Endothelial cell of umbilical vein (primary cell): ENCODE measurements around the gene BCL7C. TPM values are rescaled to one million over a fixed set of nuclear protein-coding genes. Genes with fewer than 3 reads are reported as not detected.

Experiments used
- BruUV-seq: library from RNA; stranded (reverse); fragments of 400-500 nt; replicated peaks from 2 replicates; lab custom pipeline; 2021; lab: Mats Ljungman, UMichigan
- CTCF ChIA-PET: fragments of 300-600, 350-600 bp; sonication (Branson Sonifier 250); formaldehyde crosslinking; loops from one replicate; lab custom pipeline; 2021; ENCODE audit warnings: antibody characterized with exemption, inconsistent platforms; lab: Charles Lee
- POLR2A ChIA-PET: fragments of 300-600, 350-600 bp; sonication (Branson Sonifier 250); formaldehyde crosslinking; loops from one replicate; lab custom pipeline; 2021; ENCODE audit warnings: antibody characterized with exemption, inconsistent platforms; lab: Charles Lee
- DNase-seq: peaks from one replicate; pipeline ENCODE4 v3.0.0-alpha.2; 2011; ENCODE audit warnings: low read depth, low spot score
- FAIRE-seq: peaks from 2 replicates; lab custom pipeline; 2011; peaks lifted over from hg19 to GRCh38; lab: Jason Lieb, UNC
- H2AFZ ChIP-seq: 2 replicates; pipeline ENCODE4 v1.6.0; 2012; ENCODE audit warnings: low read depth, low read length, control low read depth, inconsistent platforms
- H3K27ac ChIP-seq: 2 replicates; pipeline ENCODE4 v1.5.1; 2011; ENCODE audit warnings: low read depth, mild to moderate bottlenecking, control low read depth, low read length, moderate library complexity; ENCODE audit not compliant: insufficient read depth
- H3K27me3 ChIP-seq, 2 experiments: 2 replicates each; pipeline versions ENCODE4 v1.6.0 to v1.6.1; 2011; ENCODE audit warnings: low read length in 2 of 2, mixed read lengths in 1 of 2; ENCODE audit not compliant: control insufficient read depth in 2 of 2, insufficient read depth in 2 of 2
- H3K36me3 ChIP-seq, 2 experiments: 2 replicates in 1 of 2; 3 replicates in 1 of 2; pipeline ENCODE4 v1.5.1; 2011; ENCODE audit warnings: low read length in 2 of 2, mild to moderate bottlenecking in 1 of 2, moderate library complexity in 1 of 2; ENCODE audit not compliant: control insufficient read depth in 2 of 2, insufficient read depth in 2 of 2; ENCODE audit errors: extremely low read depth in 1 of 2
- H3K4me1 ChIP-seq: 3 replicates; pipeline ENCODE4 v1.5.1; 2011; ENCODE audit warnings: mild to moderate bottlenecking, low read length; ENCODE audit not compliant: control insufficient read depth, insufficient read depth; ENCODE audit errors: extremely low read depth
- H3K4me2 ChIP-seq: 2 replicates; pipeline ENCODE4 v1.6.1; 2011; ENCODE audit warnings: low read length, control low read depth, mixed read lengths; ENCODE audit not compliant: insufficient read depth
- H3K4me3 ChIP-seq, 3 experiments: fragments of 200-600 bp in 1 of 3; sonication (generic), shearing (Covaris generic) in 1 of 3; replicated peaks in 1 of 3; 2 replicates each; pipeline ENCODE4 v1.5.1; 2011 to 2016; ENCODE audit warnings: control low read depth in 3 of 3, low read length in 3 of 3, mild to moderate bottlenecking in 2 of 3, inconsistent platforms in 1 of 3, low read depth in 1 of 3, moderate library complexity in 1 of 3; ENCODE audit not compliant: insufficient read depth in 1 of 3
- H3K79me2 ChIP-seq: 2 replicates; pipeline ENCODE4 v1.6.0; 2012; ENCODE audit warnings: low read length, inconsistent platforms; ENCODE audit not compliant: control insufficient read depth, insufficient read depth
- H3K9ac ChIP-seq: replicated peaks from 2 replicates; pipeline ENCODE3; 2011; ENCODE audit warnings: low read length, control low read depth; ENCODE audit not compliant: insufficient read depth; ENCODE audit errors: extremely low read depth
- H3K9me1 ChIP-seq: replicated peaks from 3 replicates; pipeline ENCODE4 v1.6.0; 2011; ENCODE audit warnings: mild to moderate bottlenecking, low read length; ENCODE audit not compliant: control insufficient read depth, insufficient read depth; ENCODE audit errors: extremely low read depth
- H3K9me3 ChIP-seq: replicated peaks from 2 replicates; pipeline ENCODE4 v1.5.1; 2012; ENCODE audit warnings: low read length, inconsistent platforms; ENCODE audit not compliant: control insufficient read depth, insufficient read depth
- H4K20me1 ChIP-seq: replicated peaks from 2 replicates; pipeline ENCODE3; 2011; ENCODE audit warnings: mild to moderate bottlenecking, low read length; ENCODE audit not compliant: control insufficient read depth, insufficient read depth; ENCODE audit errors: extremely low read depth
- EZH2 ChIP-seq: IDR thresholded peaks from 2 replicates; pipeline ENCODE4 v1.6.1; 2012; ENCODE audit warnings: borderline replicate concordance, low read depth, mild to moderate bottlenecking, moderate library complexity, low read length, inconsistent platforms; ENCODE audit not compliant: severe bottlenecking
- FOS ChIP-seq: IDR thresholded peaks from 2 replicates; pipeline ENCODE4 v1.6.1; 2011; ENCODE audit warnings: mild to moderate bottlenecking, low read length, moderate library complexity, borderline replicate concordance; ENCODE audit not compliant: insufficient read depth
- GATA2 ChIP-seq: IDR thresholded peaks from 2 replicates; pipeline ENCODE4 v1.7.0; 2011; ENCODE audit warnings: low read depth, mild to moderate bottlenecking, moderate library complexity, mixed read lengths, low read length; ENCODE audit not compliant: insufficient read length, insufficient read depth
- JUN ChIP-seq: IDR thresholded peaks from 2 replicates; pipeline ENCODE4 v1.6.1; 2011; ENCODE audit warnings: borderline replicate concordance, low read depth; ENCODE audit not compliant: insufficient read length, insufficient read depth
- MYC ChIP-seq: IDR thresholded peaks from one replicate; pipeline ENCODE4 v1.6.1; 2011; ENCODE audit warnings: mild to moderate bottlenecking, low read depth, low read length
- POLR2A ChIP-seq: IDR thresholded peaks from 2 replicates; pipeline ENCODE4 v1.6.1; 2012; ENCODE audit warnings: low read depth, mild to moderate bottlenecking, control low read depth, low read length
- POLR2AphosphoS5 ChIP-seq: IDR thresholded peaks from 2 replicates; pipeline ENCODE4 v1.6.1; 2012; ENCODE audit warnings: low read depth, mild to moderate bottlenecking, control low read depth, low read length, moderate library complexity; ENCODE audit not compliant: insufficient read depth
- dilution Hi-C: fragments of 300-500 bp; cut with MboI; formaldehyde crosslinking; loops from one replicate; pipeline ENCODE4 v1.15.0; 2019; ENCODE audit warnings: low sequenced_read_pairs; ENCODE audit not compliant: extremely low pct_ligation_motif_present
- intact Hi-C: fragments of 100-400 bp; cut with micrococcal nuclease; formaldehyde crosslinking; loops from one replicate; pipeline ENCODE4 v1.10.0; 2022
- polyA plus RNA-seq, 4 experiments: library from polyadenylated mRNA; depleted of rRNA in 3 of 4; stranded (reverse) in 3 of 4; unstranded in 1 of 4; fragments of >200 nt; gene quantifications; 2 replicates each; pipeline versions ENCODE4 v1.2.1 to v1.2.3, GENCODE V29; 2011 to 2012; ENCODE audit warnings: missing spikeins in 1 of 4
- total RNA-seq: library from RNA; stranded (reverse); gene quantifications from 2 replicates; pipeline ENCODE4 v1.2.3, GENCODE V29; 2021
- TF ChIP-seq, protein P1 (sequence below), 2 donors: IDR thresholded peaks; 1 replicate in 1 of 2; 2 replicates in 1 of 2; pipeline ENCODE4 v1.5.1; 2011; ENCODE audit warnings: low read length in 2 of 2, mild to moderate bottlenecking in 2 of 2, moderate library complexity in 2 of 2, control low read depth in 1 of 2, inconsistent platforms in 1 of 2, low read depth in 1 of 2; ENCODE audit not compliant: insufficient read depth in 1 of 2; ENCODE audit errors: extremely low read depth in 1 of 2
- TF ChIP-seq, protein P2 (sequence below): IDR thresholded peaks from 2 replicates; pipeline ENCODE4 v1.6.1; 2011; ENCODE audit not compliant: insufficient read depth, insufficient read length

The BCL7C gene
- total and polyA plus RNA-seq, 2 donors (not counting 3 experiments of a cell fraction or from before 2014, with no cell fraction given), result 30.2 to 38.3 TPM

- H3K36me3 ChIP-seq, result no peaks in the 10 kb centered on the region
- no peak for TF ChIP-seq MYC
- TF ChIP-seq GATA2, result no peak
- no peak for TF ChIP-seq FOS
- TF ChIP-seq POLR2A, result no peak
- no peak for TF ChIP-seq EZH2
- FAIRE-seq (no peak), DNase-seq (no peak)
- peaks cover 0 to 2% of the 10 kb centered on the region in 2 experiments for H3K27me3 ChIP-seq
- CTCF ChIA-PET, result interaction anchor here (1.0 to 1.4 kb wide), 4 partner anchors 14 to 63 kb away, joined by 3 to 7 read pairs (median 4); no protein-coding TSS in a partner anchor
- no peak overlapping the region for H3K9ac ChIP-seq
- H3K4me2 ChIP-seq, result no peak overlapping the region
- dilution Hi-C loops, result no loop called here
- no peaks in the 10 kb centered on the region for H3K79me2 ChIP-seq
- no peaks in the 10 kb centered on the region for H3K9me3 ChIP-seq
- BruUV-seq, result no TSS peak
- H4K20me1 ChIP-seq, result no peaks in the 10 kb centered on the region
- no peak overlapping the region for H2AFZ ChIP-seq
- POLR2A ChIA-PET, result no interaction called here
- intact Hi-C loops, result no loop called here
- no peak overlapping the region for H3K27ac ChIP-seq
- no peaks in the 10 kb centered on the region for H3K4me1 ChIP-seq
- H3K9me1 ChIP-seq, result no peaks in the 10 kb centered on the region
- no peak overlapping the region for H3K4me3 ChIP-seq
Measured at GRCh38 chr16:30838876-30839471, 54.9 kb downstream of the BCL7C start.

GRCh38 chr16:30837904-30838303, 56.0 kb downstream of the BCL7C start:
- H3K9ac ChIP-seq, result no peak overlapping the region
- dilution Hi-C loops, result no loop called here
- H3K4me3 ChIP-seq, result no peak overlapping the region
- no peak overlapping the region for H3K27ac ChIP-seq
- BruUV-seq, result no TSS peak
- ChIA-PET CTCF (interaction anchor here (0.6 kb wide), 1 partner anchor 35 kb away, joined by 3 read pairs; no protein-coding TSS in a partner anchor), POLR2A (no interaction called here)
- intact Hi-C loops, result no loop called here
- H3K4me2 ChIP-seq, result no peak overlapping the region
- DNase-seq, result no peak
- no peaks in the 10 kb centered on the region for H4K20me1 ChIP-seq
- no peaks in the 10 kb centered on the region for H3K36me3 ChIP-seq
- no peak for FAIRE-seq
- peaks cover 0 to 2% of the 10 kb centered on the region in 2 experiments for H3K27me3 ChIP-seq
- no peak overlapping the region for H2AFZ ChIP-seq
- no peaks in the 10 kb centered on the region for H3K9me3 ChIP-seq
- TF ChIP-seq FOS (no peak), MYC (no peak), GATA2 (no peak), POLR2A (no peak), POLR2AphosphoS5 (no peak), JUN (no peak), EZH2 (no peak)
- TF ChIP-seq, protein P1, sequence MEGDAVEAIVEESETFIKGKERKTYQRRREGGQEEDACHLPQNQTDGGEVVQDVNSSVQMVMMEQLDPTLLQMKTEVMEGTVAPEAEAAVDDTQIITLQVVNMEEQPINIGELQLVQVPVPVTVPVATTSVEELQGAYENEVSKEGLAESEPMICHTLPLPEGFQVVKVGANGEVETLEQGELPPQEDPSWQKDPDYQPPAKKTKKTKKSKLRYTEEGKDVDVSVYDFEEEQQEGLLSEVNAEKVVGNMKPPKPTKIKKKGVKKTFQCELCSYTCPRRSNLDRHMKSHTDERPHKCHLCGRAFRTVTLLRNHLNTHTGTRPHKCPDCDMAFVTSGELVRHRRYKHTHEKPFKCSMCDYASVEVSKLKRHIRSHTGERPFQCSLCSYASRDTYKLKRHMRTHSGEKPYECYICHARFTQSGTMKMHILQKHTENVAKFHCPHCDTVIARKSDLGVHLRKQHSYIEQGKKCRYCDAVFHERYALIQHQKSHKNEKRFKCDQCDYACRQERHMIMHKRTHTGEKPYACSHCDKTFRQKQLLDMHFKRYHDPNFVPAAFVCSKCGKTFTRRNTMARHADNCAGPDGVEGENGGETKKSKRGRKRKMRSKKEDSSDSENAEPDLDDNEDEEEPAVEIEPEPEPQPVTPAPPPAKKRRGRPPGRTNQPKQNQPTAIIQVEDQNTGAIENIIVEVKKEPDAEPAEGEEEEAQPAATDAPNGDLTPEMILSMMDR (IDR thresholded peaks at IDR 0.05; ENCODE audit: extremely low read depth in 1 of 2, insufficient read depth in 1 of 2, low read depth in 1 of 2, low read length in 2 of 2), result no peak
- TF ChIP-seq, protein P2, sequence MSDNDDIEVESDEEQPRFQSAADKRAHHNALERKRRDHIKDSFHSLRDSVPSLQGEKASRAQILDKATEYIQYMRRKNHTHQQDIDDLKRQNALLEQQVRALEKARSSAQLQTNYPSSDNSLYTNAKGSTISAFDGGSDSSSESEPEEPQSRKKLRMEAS, result no peak
- no peaks in the 10 kb centered on the region for H3K4me1 ChIP-seq
- H3K9me1 ChIP-seq, result no peaks in the 10 kb centered on the region
- no peaks in the 10 kb centered on the region for H3K79me2 ChIP-seq
